K562 (cell line): ENCODE results near the gene ZNF787. TPM values are rescaled to one million over a fixed set of nuclear protein-coding genes. Genes with fewer than 3 reads are reported as not detected.

Source experiments
- ATAC-seq: fragments of 200-7000 bp; cut with Tn5 transposase; 3 replicates; pipeline ENCODE4 v1.9.1; 2020; ENCODE audit warnings: moderate library complexity
- BruUV-seq: library from RNA; stranded (reverse); fragments of 400-500 nt; replicated peaks from 2 replicates; lab custom pipeline; 2021; lab: Mats Ljungman, UMichigan
- CTCF ChIA-PET: fragments of 300-600 bp; formaldehyde crosslinking; extraction: SDS; loops from one replicate; lab custom pipeline; 2021; ENCODE audit warnings: low intra/inter-chr PET ratio; lab: Yijun Ruan, JAX
- POLR2A ChIA-PET: fragments of 300-600, 350-650 bp; sonication (Branson Sonifier 250); formaldehyde crosslinking; extraction: SDS; loops from one replicate; lab custom pipeline; 2021; ENCODE audit warnings: antibody characterized with exemption, inconsistent platforms; lab: Yijun Ruan, JAX
- DNase-seq, 4 experiments: peaks; one replicate each; pipeline versions ENCODE4 v3.0.0 to v3.0.0-alpha.2; 2011 to 2018; ENCODE audit warnings: low spot score in 3 of 4, mixed read lengths in 3 of 4; ENCODE audit errors: extremely low read depth in 1 of 4
- FAIRE-seq: peaks from 2 replicates; lab custom pipeline; 2011; peaks lifted over from hg19 to GRCh38; lab: Jason Lieb, UNC
- H2AFZ ChIP-seq: 2 replicates; pipeline ENCODE4 v1.6.0; 2011; ENCODE audit warnings: low read depth, low read length, control low read depth, inconsistent platforms
- H3K27ac ChIP-seq: fragments of 200-600 bp; 3 replicates; pipeline ENCODE4 v1.8.0; 2011; ENCODE audit warnings: low read depth, mild to moderate bottlenecking, control low read depth, inconsistent platforms, low read length, moderate library complexity, mixed read lengths; ENCODE audit errors: extremely low read depth
- H3K27me3 ChIP-seq, 2 experiments: fragments of 300-600 bp in 1 of 2; 2 replicates in 1 of 2; 3 replicates in 1 of 2; pipeline versions ENCODE4 v1.6.0 to v1.8.0; 2011; ENCODE audit warnings: inconsistent platforms in 2 of 2, low read length in 2 of 2, mild to moderate bottlenecking in 1 of 2, mixed read lengths in 1 of 2, moderate library complexity in 1 of 2; ENCODE audit not compliant: control insufficient read depth in 2 of 2, insufficient read depth in 2 of 2
- H3K36me3 ChIP-seq: fragments of 300-600 bp; 3 replicates; pipeline ENCODE4 v1.8.0; 2011; ENCODE audit warnings: mild to moderate bottlenecking, low read length, inconsistent platforms; ENCODE audit not compliant: control insufficient read depth, insufficient read depth
- H3K4me1 ChIP-seq, 2 experiments: fragments of 200-600 bp in 1 of 2; replicated peaks in 1 of 2; 2 replicates in 1 of 2; 3 replicates in 1 of 2; pipeline versions ENCODE4 v1.5.1 to v1.8.0; 2011; ENCODE audit warnings: inconsistent platforms in 2 of 2, low read length in 2 of 2, mild to moderate bottlenecking in 1 of 2, mixed read lengths in 1 of 2, moderate library complexity in 1 of 2; ENCODE audit not compliant: control insufficient read depth in 2 of 2, insufficient read depth in 2 of 2
- H3K4me2 ChIP-seq: 2 replicates; pipeline ENCODE4 v1.6.1; 2011; ENCODE audit warnings: low read length, control low read depth, inconsistent platforms, mixed read lengths; ENCODE audit not compliant: insufficient read depth
- H3K4me3 ChIP-seq: fragments of 200-600 bp; sonication (generic), shearing (Covaris generic); 2 replicates; pipeline ENCODE4 v1.5.1; 2016; ENCODE audit warnings: control low read depth, inconsistent platforms
- H3K79me2 ChIP-seq: fragments of 200-600 bp; 3 replicates; pipeline ENCODE4 v1.8.0; 2011; ENCODE audit warnings: low read length, inconsistent platforms; ENCODE audit not compliant: control insufficient read depth, insufficient read depth
- H3K9ac ChIP-seq, 2 experiments: 2 replicates each; pipeline versions ENCODE4 v1.6.0 to v1.6.1; 2011; ENCODE audit warnings: low read depth in 2 of 2, low read length in 2 of 2, control low read depth in 1 of 2, inconsistent platforms in 1 of 2, mild to moderate bottlenecking in 1 of 2, mixed read lengths in 1 of 2; ENCODE audit not compliant: insufficient read depth in 1 of 2
- H3K9me1 ChIP-seq: one replicate; pipeline ENCODE4 v1.6.0; 2011; ENCODE audit warnings: inconsistent platforms, mild to moderate bottlenecking, low read length, moderate library complexity; ENCODE audit not compliant: control insufficient read depth, insufficient read depth
- H3K9me3 ChIP-seq: replicated peaks from 2 replicates; pipeline ENCODE4 v1.5.1; 2011; ENCODE audit warnings: low read depth, low read length, inconsistent platforms; ENCODE audit not compliant: control insufficient read depth, insufficient read depth
- H4K20me1 ChIP-seq: replicated peaks from 2 replicates; pipeline ENCODE4 v1.6.1; 2011; ENCODE audit warnings: low read length, inconsistent platforms, mixed read lengths; ENCODE audit not compliant: control insufficient read depth, insufficient read depth
- ATF6 ChIP-seq: sonication (generic); formaldehyde crosslinking; IDR thresholded peaks from 2 replicates; pipeline ENCODE4 v1.4.0; 2020; ENCODE audit warnings: mild to moderate bottlenecking, missing genetic modification reagents
- BRD4 ChIP-seq: fragments of 200-600 bp; sonication (generic); IDR thresholded peaks from 2 replicates; pipeline ENCODE4 v1.6.1; 2017; ENCODE audit warnings: inconsistent platforms
- EGR1 ChIP-seq: fragments of 450-650 bp; conservative IDR thresholded peaks from 2 replicates; pipeline ENCODE4 v1.6.1; 2017; ENCODE audit warnings: mild to moderate bottlenecking
- FOSL1 ChIP-seq: fragments of 200-800 bp; sonication (Bioruptor generic); conservative IDR thresholded peaks from 2 replicates; pipeline ENCODE4 v1.6.1; 2016; ENCODE audit warnings: missing genetic modification characterization, missing compliant biosample characterization
- FOXA3 ChIP-seq, 2 experiments: fragments of 450-650 bp in 1 of 2; sonication (generic) in 1 of 2; formaldehyde crosslinking; IDR thresholded peaks in 1 of 2; conservative IDR thresholded peaks in 1 of 2; 2 replicates each; pipeline versions ENCODE4 v1.4.0 to v1.8.0; 2020 to 2022; ENCODE audit warnings: mild to moderate bottlenecking in 2 of 2, missing genetic modification reagents in 1 of 2
- NFATC3 ChIP-seq: fragments of 450-650 bp; IDR thresholded peaks from 2 replicates; pipeline ENCODE4 v1.6.1; 2017; ENCODE audit warnings: mild to moderate bottlenecking
- PHB2 ChIP-seq: fragments of 450-650 bp; IDR thresholded peaks from 2 replicates; pipeline ENCODE4 v1.6.1; 2017; ENCODE audit warnings: low read depth
- RBFOX2 ChIP-seq: fragments of 200-400 bp; formaldehyde crosslinking; IDR thresholded peaks from 2 replicates; pipeline ENCODE4 v1.6.1; 2017; ENCODE audit warnings: low read depth, mild to moderate bottlenecking, low read length, moderate library complexity
- SIX5 ChIP-seq, 2 experiments: IDR thresholded peaks; 2 replicates each; pipeline ENCODE4 v1.6.1; 2011; ENCODE audit warnings: low read length in 2 of 2, borderline replicate concordance in 1 of 2, low read depth in 1 of 2, mild to moderate bottlenecking in 1 of 2, moderate library complexity in 1 of 2; ENCODE audit not compliant: insufficient read depth in 1 of 2
- ZNF395 ChIP-seq: fragments of 200-800 bp; sonication (Bioruptor generic); IDR thresholded peaks from 2 replicates; pipeline ENCODE4 v1.6.1; 2017; ENCODE audit warnings: missing genetic modification characterization, missing compliant biosample characterization
- ZNF407 ChIP-seq: fragments of 450-650 bp; IDR thresholded peaks from 2 replicates; pipeline ENCODE4 v1.6.1; 2016; ENCODE audit warnings: low read depth
- WGBS: fragments of 100-300 bp; shearing (Covaris generic); methylation state at CpG from one replicate; pipeline ENCODE4 v1.1.6; 2016; ENCODE audit warnings: low coverage, mixed read lengths; ENCODE audit not compliant: insufficient coverage; ENCODE audit errors: missing lambda C conversion rate; 5-methylcytosine and 5-hydroxymethylcytosine counted together
- in situ Hi-C: fragments of 300-500 bp; cut with MboI; formaldehyde crosslinking; loops from 4 replicates; pipeline ENCODE4 v1.15.0; 2018; ENCODE audit warnings: inconsistent platforms, mixed read lengths
- intact Hi-C: fragments of 100-400 bp; cut with micrococcal nuclease; formaldehyde crosslinking; loops from 2 replicates; pipeline ENCODE4 v1.14.2; 2022
- polyA plus RNA-seq, 8 experiments: library from polyadenylated mRNA; depleted of rRNA in 4 of 8; stranded (reverse) in 5 of 8; unstranded in 3 of 8; fragments of >200 nt; fragmentation: Nextera tagmentation in 2 of 8; fragmentation: Illumina TruSeq in 1 of 8; extraction: Ambion mirVana in 2 of 8; extraction: Trizol in 1 of 8; gene quantifications; 2 replicates each; pipeline versions ENCODE4 v1.2.1 to v1.2.3, GENCODE V29; 2011 to 2014; ENCODE audit warnings: inconsistent platforms in 1 of 8, missing spikeins in 1 of 8
- total RNA-seq, 7 experiments: library from RNA; depleted of rRNA in 6 of 7; stranded (reverse); fragments of >200 nt in 6 of 7; fragmentation: Illumina TruSeq in 2 of 7; extraction: Trizol in 2 of 7; gene quantifications; 2 replicates each; pipeline versions ENCODE4 v1.2.1 to v1.2.3, GENCODE V29; 2011 to 2021; ENCODE audit warnings: low replicate concordance in 1 of 7

ZNF787 gene
- total and polyA plus RNA-seq, 9 of the 15 experiments (the other 6 are each of a cell fraction or from before 2014, with no cell fraction given): 0.45 to 77.6 (median 7.3) TPM

GRCh38 chr19:56120002-56120370 lies 1.1 kb downstream of the ZNF787 start:
- DNase-seq: no peak
- 2% methylated on average over 8 of the region's 8 CpGs for WGBS
- H3K9me3 ChIP-seq: no peaks in the 10 kb centered on the region
- H3K36me3 ChIP-seq: peaks cover 35% of the 10 kb centered on the region
- peak overlapping the region; percentile 85 for H3K4me2 ChIP-seq
- intact Hi-C loops: loop anchor here (2.0 kb wide), 1 partner anchor 21 kb away; the partner anchor contains the start of gene ZNF444
- ATAC-seq: no peak
- FAIRE-seq: no peak
- CTCF ChIA-PET: no interaction called here
- peak overlapping the region; percentile 95 for H3K4me3 ChIP-seq
- no peaks in the 10 kb centered on the region for H3K27me3 ChIP-seq
- peak overlapping the region; percentile 99 for H3K27ac ChIP-seq
- in situ Hi-C loops: no loop called here
- peaks cover 19 to 53% of the 10 kb centered on the region in 2 experiments for H3K4me1 ChIP-seq
- POLR2A ChIA-PET: interaction anchor here (1.0 kb wide), 1 partner anchor 9 kb away, joined by 3 read pairs; no protein-coding TSS in a partner anchor
- H3K9ac ChIP-seq: peak overlapping the region; percentile 98 to 99
- BruUV-seq: no TSS peak
- peaks cover 25% of the 10 kb centered on the region for H4K20me1 ChIP-seq
- no peak overlapping the region for H2AFZ ChIP-seq
- peaks cover 6% of the 10 kb centered on the region for H3K9me1 ChIP-seq
- peaks cover 55% of the 10 kb centered on the region for H3K79me2 ChIP-seq
- 0 out of 2 replicates have a peak, but pooled peaks have one; percentile 18 for TF ChIP-seq BRD4
- no peak for TF ChIP-seq NFATC3
- no peak for TF ChIP-seq EGR1
- 0 out of 4 replicates have a peak, but pooled peaks of 1 of the 2 experiments have one; percentile 12 for TF ChIP-seq FOXA3 (CRISPR knock-in tag; conservative IDR thresholded peaks at IDR 0.05 in 1 of 2, IDR thresholded peaks at IDR 0.05 in 1 of 2)
- no peak for TF ChIP-seq PHB2
- TF ChIP-seq ZNF395: no peak
- no peak for TF ChIP-seq ATF6 (CRISPR knock-in tag)
- no peak for TF ChIP-seq SIX5 (IDR thresholded peaks at IDR 0.05; ENCODE audit: borderline replicate concordance in 1 of 2, insufficient read depth in 1 of 2, low read depth in 1 of 2, low read length in 2 of 2)
- no peak for TF ChIP-seq ZNF407
- TF ChIP-seq FOSL1: no peak
- TF ChIP-seq RBFOX2: peak; percentile 42
